B cell (primary cell): ENCODE results near the gene KRT73. TPM values are rescaled to one million over a fixed set of nuclear protein-coding genes. Genes with fewer than 3 reads are reported as not detected.

Experiments
- ATAC-seq: fragments of 200-7000 bp; cut with Tn5 transposase; one replicate; pipeline ENCODE4 v1.10.0; 2021; ENCODE audit warnings: low read depth, mild to moderate bottlenecking, moderate number of reproducible peaks, moderate library complexity
- CTCF ChIA-PET: fragments of 350-600 bp; sonication (Branson Sonifier 250); formaldehyde crosslinking; loops from one replicate; lab custom pipeline; 2021; ENCODE audit warnings: antibody characterized with exemption, inconsistent platforms; lab: Charles Lee
- POLR2A ChIA-PET: fragments of 350-600 bp; sonication (Branson Sonifier 250); formaldehyde crosslinking; loops from one replicate; lab custom pipeline; 2021; ENCODE audit warnings: antibody characterized with exemption; lab: Charles Lee
- DNase-seq: peaks from one replicate; pipeline ENCODE4 v3.0.0; 2013
- H2AFZ ChIP-seq: 2 replicates; pipeline ENCODE4 v1.6.1; 2012; ENCODE audit warnings: mild to moderate bottlenecking, low read depth, low read length; ENCODE audit not compliant: insufficient read depth, poor library complexity, severe bottlenecking
- H3K27ac ChIP-seq, 2 donors: 1 replicate in 1 of 2; 2 replicates in 1 of 2; pipeline ENCODE4 v1.5.1; 2012 to 2013; ENCODE audit warnings: low read length in 2 of 2, mild to moderate bottlenecking in 2 of 2, moderate library complexity in 1 of 2
- H3K27me3 ChIP-seq, 4 experiments: fragments of 200-600 bp in 1 of 4; sonication (generic) in 1 of 4; replicated peaks in 1 of 4; 1 replicate in 2 of 4; 2 replicates in 2 of 4; pipeline versions ENCODE4 v1.6.1 to v1.7.0; 2013 to 2016; ENCODE audit warnings: low read length in 3 of 4, mild to moderate bottlenecking in 2 of 4, mixed read lengths in 1 of 4, moderate library complexity in 1 of 4; ENCODE audit not compliant: insufficient read depth in 4 of 4, control insufficient read depth in 3 of 4; ENCODE audit errors: control extremely low read depth in 1 of 4
- H3K36me3 ChIP-seq, 2 experiments: replicated peaks in 1 of 2; 1 replicate in 1 of 2; 2 replicates in 1 of 2; pipeline versions ENCODE4 v1.6.1 to v1.7.1; 2013; ENCODE audit warnings: low read length in 1 of 2; ENCODE audit not compliant: insufficient read depth in 2 of 2, control insufficient read depth in 1 of 2; ENCODE audit errors: control extremely low read depth in 1 of 2, extremely low read depth in 1 of 2
- H3K4me1 ChIP-seq, 2 donors: fragments of 200-600 bp in 1 of 2; sonication (generic) in 1 of 2; 1 replicate in 1 of 2; 2 replicates in 1 of 2; pipeline versions ENCODE4 v1.5.1 to v1.6.1; 2013 to 2017; ENCODE audit warnings: low read length in 2 of 2; ENCODE audit not compliant: control insufficient read depth in 2 of 2, insufficient read depth in 2 of 2
- H3K4me2 ChIP-seq: replicated peaks from 2 replicates; pipeline ENCODE3; 2012; ENCODE audit warnings: mild to moderate bottlenecking, low read depth, low read length; ENCODE audit not compliant: poor library complexity, severe bottlenecking
- H3K4me3 ChIP-seq, 5 experiments: fragments of 200-600 bp in 1 of 5; sonication (generic) in 1 of 5; 1 replicate in 3 of 5; 2 replicates in 2 of 5; pipeline versions ENCODE4 v1.5.1 to v1.7.0; 2011 to 2016; ENCODE audit warnings: low read length in 4 of 5, mild to moderate bottlenecking in 4 of 5, low read depth in 2 of 5, control low read depth in 1 of 5, moderate library complexity in 1 of 5; ENCODE audit not compliant: insufficient read depth in 1 of 5; ENCODE audit errors: control extremely low read depth in 1 of 5, extremely low read depth in 1 of 5
- H3K79me2 ChIP-seq: fragments of 200-600 bp; sonication (generic); one replicate; pipeline ENCODE4 v1.6.0; 2016; ENCODE audit warnings: low read length; ENCODE audit not compliant: control insufficient read depth, insufficient read depth
- H3K9ac ChIP-seq: fragments of 200-600 bp; sonication (generic); 2 replicates; pipeline ENCODE4 v1.6.1; 2017; ENCODE audit warnings: mild to moderate bottlenecking, low read length, moderate library complexity
- H3K9me3 ChIP-seq, 3 donors: one replicate each; pipeline versions ENCODE4 v1.6.1 to v1.7.1; 2013; ENCODE audit warnings: low read length in 2 of 3; ENCODE audit not compliant: control insufficient read depth in 2 of 3, insufficient read depth in 1 of 3; ENCODE audit errors: control extremely low read depth in 1 of 3
- H4K20me1 ChIP-seq: 2 replicates; pipeline ENCODE4 v1.6.0; 2012; ENCODE audit warnings: mild to moderate bottlenecking, low read length; ENCODE audit not compliant: insufficient read depth, control insufficient read depth, poor library complexity, severe bottlenecking
- H3K27ac Mint-ChIP-seq: one replicate; pipeline ENCODE4 v1.8.0; 2021; ENCODE audit warnings: mixed read lengths
- H3K27me3 Mint-ChIP-seq: one replicate; pipeline ENCODE4 v1.8.0; 2021; ENCODE audit warnings: mixed read lengths
- H3K4me1 Mint-ChIP-seq: one replicate; pipeline ENCODE4 v1.8.0; 2021; ENCODE audit warnings: mixed read lengths
- H3K4me3 Mint-ChIP-seq: one replicate; pipeline ENCODE4 v1.8.0; 2021; ENCODE audit warnings: mixed read lengths
- H3K9me3 Mint-ChIP-seq: one replicate; pipeline ENCODE4 v1.8.0; 2022; ENCODE audit warnings: mixed read lengths; ENCODE audit not compliant: insufficient read depth
- EZH2 ChIP-seq: IDR thresholded peaks from 2 replicates; pipeline ENCODE4 v1.6.1; 2012; ENCODE audit warnings: borderline replicate concordance, low read depth, mild to moderate bottlenecking, moderate library complexity, low read length; ENCODE audit not compliant: insufficient read depth, poor library complexity, severe bottlenecking
- WGBS: methylation state at CpG from one replicate; pipeline ENCODE4 v1.1.5; 2013; ENCODE audit warnings: missing lambda C conversion rate; ENCODE audit not compliant: insufficient coverage; 5-methylcytosine and 5-hydroxymethylcytosine counted together
- intact Hi-C: fragments of 100-400 bp; cut with micrococcal nuclease; formaldehyde crosslinking; loops from one replicate; pipeline ENCODE4 v1.10.0; 2022
- polyA plus RNA-seq: library from polyadenylated mRNA; depleted of rRNA; stranded (reverse); fragments of >200 nt; gene quantifications from 2 replicates; pipeline ENCODE4 v1.2.3, GENCODE V29; 2012
- total RNA-seq, 2 donors: library from RNA; stranded (reverse); fragments of 120-200 nt in 1 of 2; gene quantifications; 1 replicate in 1 of 2; 2 replicates in 1 of 2; pipeline versions ENCODE4 v1.2.3 to v1.2.4, GENCODE V29; 2013 to 2022
- TF ChIP-seq, protein P1 (sequence below): fragments of 200-600 bp; IDR thresholded peaks from one replicate; pipeline ENCODE4 v1.8.0; 2022; ENCODE audit warnings: antibody characterized with exemption, mild to moderate bottlenecking

Gene KRT73
- total and polyA plus RNA-seq, 2 donors (not counting 1 experiment from before 2014, with no cell fraction given), result 0.07 TPM; not detected in 1

- no peaks in the 10 kb centered on the region for H3K36me3 ChIP-seq
- no peaks in the 10 kb centered on the region for H4K20me1 ChIP-seq
- H3K4me2 ChIP-seq, result no peak overlapping the region
- 81% methylated on average over 5 of the region's 6 CpGs for WGBS
- Mint-ChIP-seq H3K9me3 (no peaks in the 10 kb centered on the region), H3K4me3 (no peak overlapping the region), H3K27me3 (peaks cover 24% of the 10 kb centered on the region), H3K27ac (no peak overlapping the region), H3K4me1 (no peaks in the 10 kb centered on the region)
- no peak for ATAC-seq
- no peaks in the 10 kb centered on the region for H3K9me3 ChIP-seq
- DNase-seq, result no peak
- H3K4me1 ChIP-seq, result no peaks in the 10 kb centered on the region
- H3K4me3 ChIP-seq, result no peak overlapping the region
- H2AFZ ChIP-seq, result no peak overlapping the region
- H3K79me2 ChIP-seq, result no peaks in the 10 kb centered on the region
- H3K27me3 ChIP-seq, result no peaks in the 10 kb centered on the region
- ChIA-PET POLR2A (no interaction called here), CTCF (interaction anchor here (0.7 kb wide), 1 partner anchor 10 kb away, joined by 3 read pairs; the partner anchor contains the start of gene KRT73)
- H3K27ac ChIP-seq, result no peak overlapping the region
- intact Hi-C loops, result no loop called here
- TF ChIP-seq, protein P1, sequence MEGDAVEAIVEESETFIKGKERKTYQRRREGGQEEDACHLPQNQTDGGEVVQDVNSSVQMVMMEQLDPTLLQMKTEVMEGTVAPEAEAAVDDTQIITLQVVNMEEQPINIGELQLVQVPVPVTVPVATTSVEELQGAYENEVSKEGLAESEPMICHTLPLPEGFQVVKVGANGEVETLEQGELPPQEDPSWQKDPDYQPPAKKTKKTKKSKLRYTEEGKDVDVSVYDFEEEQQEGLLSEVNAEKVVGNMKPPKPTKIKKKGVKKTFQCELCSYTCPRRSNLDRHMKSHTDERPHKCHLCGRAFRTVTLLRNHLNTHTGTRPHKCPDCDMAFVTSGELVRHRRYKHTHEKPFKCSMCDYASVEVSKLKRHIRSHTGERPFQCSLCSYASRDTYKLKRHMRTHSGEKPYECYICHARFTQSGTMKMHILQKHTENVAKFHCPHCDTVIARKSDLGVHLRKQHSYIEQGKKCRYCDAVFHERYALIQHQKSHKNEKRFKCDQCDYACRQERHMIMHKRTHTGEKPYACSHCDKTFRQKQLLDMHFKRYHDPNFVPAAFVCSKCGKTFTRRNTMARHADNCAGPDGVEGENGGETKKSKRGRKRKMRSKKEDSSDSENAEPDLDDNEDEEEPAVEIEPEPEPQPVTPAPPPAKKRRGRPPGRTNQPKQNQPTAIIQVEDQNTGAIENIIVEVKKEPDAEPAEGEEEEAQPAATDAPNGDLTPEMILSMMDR, result no peak
- no peak for TF ChIP-seq EZH2
- no peak overlapping the region for H3K9ac ChIP-seq
These were observed 10.2 kb downstream of the KRT73 start for GRCh38 chr12:52608161-52608560.

GRCh38 chr12:52607314-52607713 lies 11.0 kb downstream of the KRT73 start:
- Histone ChIP-seq H4K20me1 (no peaks in the 10 kb centered on the region), H3K27ac (no peak overlapping the region), H3K9ac (no peak overlapping the region), H3K4me2 (no peak overlapping the region), H3K79me2 (no peaks in the 10 kb centered on the region), H2AFZ (no peak overlapping the region), H3K4me3 (no peak overlapping the region), H3K27me3 (peaks cover 0 to 4% (median 0%) of the 10 kb centered on the region in 4 experiments), H3K36me3 (no peaks in the 10 kb centered on the region), H3K9me3 (no peaks in the 10 kb centered on the region), H3K4me1 (no peaks in the 10 kb centered on the region)
- POLR2A ChIA-PET, result interaction anchor here (0.7 kb wide), 1 partner anchor 17 kb away, joined by 3 read pairs; no protein-coding TSS in a partner anchor
- intact Hi-C loops, result no loop called here
- no peak for TF ChIP-seq EZH2
- TF ChIP-seq, protein P1, result no peak
- Mint-ChIP-seq H3K4me1 (no peaks in the 10 kb centered on the region), H3K4me3 (no peak overlapping the region), H3K27ac (no peak overlapping the region), H3K9me3 (no peaks in the 10 kb centered on the region), H3K27me3 (peaks cover 30% of the 10 kb centered on the region)
- CTCF ChIA-PET, result no interaction called here
- no peak for ATAC-seq
- 56% methylated on average over 1 of the region's 1 CpG for WGBS
- DNase-seq, result no peak
